Adrenal gland (tissue), 19 donors: ENCODE results near the gene EFS. TPM values are rescaled to one million over a fixed set of nuclear protein-coding genes. Genes with fewer than 3 reads are reported as not detected.

Experiments
- DNase-seq, 7 donors: peaks; one replicate each; pipeline ENCODE4 v3.0.0-alpha.2; 2019 to 2020
- H3K27ac ChIP-seq, 5 donors: fragments of 200-600 bp; sonication (generic) in 4 of 5; 1 replicate in 3 of 5; 2 replicates in 2 of 5; pipeline versions ENCODE4 v1.5.1 to v1.8.0; 2016 to 2020; ENCODE audit warnings: mild to moderate bottlenecking in 1 of 5
- H3K27me3 ChIP-seq: fragments of 200-600 bp; 2 replicates; pipeline ENCODE4 v1.8.0; 2021
- H3K36me3 ChIP-seq, 2 donors: fragments of 200-600 bp; replicated peaks in 1 of 2; 1 replicate in 1 of 2; 2 replicates in 1 of 2; pipeline versions ENCODE4 v1.5.1 to v1.8.0; 2018 to 2022
- H3K4me1 ChIP-seq, 2 donors: fragments of 200-600 bp; replicated peaks in 1 of 2; 1 replicate in 1 of 2; 2 replicates in 1 of 2; pipeline versions ENCODE4 v1.5.1 to v1.8.0; 2018 to 2021
- H3K4me3 ChIP-seq, 4 donors: fragments of 200-600 bp; sonication (generic) in 3 of 4; one replicate each; pipeline ENCODE4 v1.5.1; 2016 to 2018
- H3K9me3 ChIP-seq, 3 donors: fragments of 200-600 bp; sonication (generic) in 1 of 3; replicated peaks in 1 of 3; 1 replicate in 2 of 3; 2 replicates in 1 of 3; pipeline versions ENCODE4 v1.5.1 to v1.8.0; 2016 to 2021
- CTCF ChIP-seq, 6 experiments: fragments of 450-650 bp in 4 of 6; fragments of 200-600 bp in 2 of 6; sonication (generic) in 1 of 6; IDR thresholded peaks; 1 replicate in 5 of 6; 2 replicates in 1 of 6; pipeline versions ENCODE4 v1.5.1 to v1.8.0; 2016 to 2021; ENCODE audit warnings: antibody characterized with exemption in 6 of 6, mild to moderate bottlenecking in 2 of 6, moderate library complexity in 1 of 6
- POLR2A ChIP-seq, 2 donors: fragments of 450-650 bp; IDR thresholded peaks; one replicate each; pipeline ENCODE4 v1.6.1; 2017; ENCODE audit warnings: antibody characterized with exemption in 2 of 2, mild to moderate bottlenecking in 2 of 2, moderate library complexity in 1 of 2
- WGBS, 4 donors: extraction: QIAGEN DNeasy Blood & Tissue Kit in 2 of 4; methylation state at CpG; one replicate each; pipeline versions ENCODE4 v1.1.5 to v1.1.7; 2013 to 2017; 5-methylcytosine and 5-hydroxymethylcytosine counted together
- intact Hi-C, 2 donors: fragments of 100-400 bp; cut with DNase I; formaldehyde crosslinking; loops; one replicate each; pipeline versions ENCODE4 v1.14.1 to v1.15.0; 2022 to 2023
- long read RNA-seq, 10 donors: library from polyadenylated mRNA in 3 of 10; unstranded in 2 of 10; stranded (forward) in 1 of 10; transcript quantifications; one replicate each; pipeline ENCODE4 v2.0.0 and lab custom pipeline, GENCODE V29; 2021 to 2026
- polyA plus RNA-seq, 3 donors: library from polyadenylated mRNA; stranded (reverse); fragments of 200-250 nt in 2 of 3; fragments of 350-450 nt in 1 of 3; fragmentation: Illumina TruSeq in 1 of 3; extraction: RNeasy Lipid Tissue Mini Kit (QIAGEN cat#74804) in 1 of 3; gene quantifications; one replicate each; pipeline ENCODE4 v1.2.3, GENCODE V29; 2013 to 2014
- total RNA-seq, 9 donors: library from RNA; depleted of rRNA in 4 of 9; stranded (reverse); fragments of >200 nt in 4 of 9; fragments of 120-200 nt in 1 of 9; fragmentation: NEBNext Ultra II Directional in 1 of 9; extraction: Animal tissue kit (Norgen Biotek cat#: 25700) in 1 of 9; gene quantifications; one replicate each; pipeline versions ENCODE4 v1.1.0 to v1.2.4, GENCODE V29; 2013 to 2023
- donor health status: healthy with polysubstance abuse.
- donor health status: Bipolar disorder and iron deficiency.
- donor health status: DM: yes; HTN: yes; CAD: no.
- donor health status: DM: no; HTN: no; CAD: no.
- donor health status: DM: no; HTN: no; CAD: no.
- donor health status: DM: yes; HTN: yes; CAD: no.

Gene EFS
- total RNA-seq, result 10 to 100 TPM in 1 of 9 donors, 1 to 10 TPM in 8; 2.1 to 12.9 (median 3.2) TPM
- polyA plus RNA-seq, result 10 to 100 TPM in 2 of 3 donors, 1 to 10 TPM in 1; 3.7 to 49.4 (median 11.1) TPM
- long read RNA-seq, donor 1, result 0 reads
- long read RNA-seq, donor 2, result 0 reads
- long read RNA-seq, donor 3, result 0 reads
- long read RNA-seq, donor 4, result 0 reads
- long read RNA-seq, donor 5, partial matches to known transcripts, result 0 of 5 reads
- long read RNA-seq, donor 5, other reads (novel, unspliced or antisense), result 1 of 5 reads
- long read RNA-seq, donor 6, partial matches to known transcripts, result 1 of 2 reads
- long read RNA-seq, donor 6, other reads (novel, unspliced or antisense), result 1 of 2 reads
- long read RNA-seq, donor 7, partial matches to known transcripts, result 0 of 1 reads
- long read RNA-seq, donor 7, other reads (novel, unspliced or antisense), result 0 of 1 reads
- long read RNA-seq, donor 8, result 0 reads
- long read RNA-seq, donor 9, result 0 reads
- long read RNA-seq, donor 10, result 0 reads

DNA sequence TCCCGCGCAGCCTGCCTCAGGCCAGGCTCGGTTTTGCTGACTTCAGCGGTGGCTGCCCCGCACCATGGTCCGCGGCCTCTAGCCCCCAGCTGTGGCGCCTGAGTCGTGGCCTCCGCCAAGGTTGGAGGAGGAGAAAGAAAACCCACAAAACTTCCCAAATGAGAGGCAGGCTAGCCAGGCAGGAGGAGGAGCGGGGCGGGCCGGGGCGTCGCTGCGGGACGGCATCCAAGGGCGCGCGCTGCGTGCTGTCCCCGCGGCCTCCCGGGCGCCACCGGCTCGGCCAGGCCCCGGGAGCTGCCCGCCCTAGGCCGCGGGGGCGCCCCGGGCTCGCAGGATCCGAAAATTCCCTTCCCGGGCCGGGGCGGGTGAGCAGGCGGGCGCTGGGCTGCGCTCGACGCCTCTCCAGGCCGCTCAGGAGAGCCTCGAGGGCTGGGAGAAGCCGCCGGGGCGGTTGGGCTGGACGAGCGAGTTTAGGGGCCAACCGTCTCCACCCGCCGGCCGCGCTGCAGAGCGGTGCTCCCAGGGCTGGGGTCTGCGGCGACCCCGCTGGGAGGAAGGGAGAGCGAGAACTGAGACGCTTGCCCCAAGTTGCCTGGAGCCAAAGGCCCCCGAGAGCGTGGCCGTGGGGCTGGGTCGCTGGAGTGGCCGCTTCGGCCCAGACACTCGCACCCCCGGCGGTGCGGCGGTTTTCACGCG lies at the start of gene EFS:
Gene EFS (minus strand): TSS at position 137 of the 696 bp plus-strand sequence. CDS start 147 bp downstream, outside the sequence.
- DNase-seq, result no peak
- Histone ChIP-seq H3K4me3 (peak within 1 kb of the TSS in 1 of 4 donors; percentile 49), H3K36me3 (no peaks in the 10 kb centered on the region), H3K27ac (peak within 1 kb of the TSS in 3 of 5 donors; percentile 59 to 85 (median 83)), H3K9me3 (no peaks in the 10 kb centered on the region), H3K4me1 (peaks cover 0 to 4% of the 10 kb centered on the region in 2 donors), H3K27me3 (peaks cover 12% of the 10 kb centered on the region)
- TF ChIP-seq POLR2A (IDR thresholded peaks at IDR 0.05), result no peak
- TF ChIP-seq CTCF (IDR thresholded peaks at IDR 0.05), result no peak
- intact Hi-C loops, result no loop called here
- WGBS, 4 donors, result 2 to 6% (median 5%) methylated on average over 24 to 74 of the region's 74 CpGs

- WGBS, 4 donors, result 56 to 79% (median 63%) methylated on average over 3 of the region's 3 CpGs
These were observed 49.3 kb upstream of the EFS start for GRCh38 chr14:23414254-23414653.

DNA sequence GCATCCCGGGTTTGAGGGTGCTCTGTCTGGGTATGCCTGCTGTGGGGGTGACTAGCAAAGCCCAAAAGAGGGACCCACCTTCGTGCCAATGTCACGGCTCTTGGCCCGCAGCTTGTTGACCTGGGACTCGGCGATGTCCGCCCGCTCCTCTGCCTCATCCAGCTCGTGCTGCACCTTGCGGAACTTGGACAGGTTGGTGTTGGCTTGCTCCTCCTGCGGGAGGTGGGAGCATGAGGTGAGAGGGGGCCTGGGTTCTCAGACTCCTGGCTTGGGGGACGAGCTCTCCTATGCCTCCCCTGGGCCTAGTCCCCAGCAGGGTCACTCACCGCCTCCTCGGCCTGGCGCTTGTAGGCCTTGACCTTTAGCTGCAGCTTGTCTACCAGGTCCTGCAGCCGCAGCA lies 48.7 kb upstream of the EFS start:
- intact Hi-C loops, result no loop called here
- 77 to 95% (median 79%) methylated on average over 11 to 16 of the region's 16 CpGs for WGBS, 4 donors
- Histone ChIP-seq H3K27me3 (no peaks in the 10 kb centered on the region), H3K4me1 (no peaks in the 10 kb centered on the region), H3K36me3 (no peaks in the 10 kb centered on the region), H3K9me3 (no peaks in the 10 kb centered on the region), H3K4me3 (no peak overlapping the region), H3K27ac (no peak overlapping the region)
- no peak for DNase-seq
- TF ChIP-seq POLR2A (IDR thresholded peaks at IDR 0.05) (no peak), CTCF (IDR thresholded peaks at IDR 0.05) (no peak)

More at GRCh38 chr14:23414254-23414653, 49.3 kb upstream of the EFS start:
- Histone ChIP-seq H3K4me1 (no peaks in the 10 kb centered on the region), H3K27me3 (no peaks in the 10 kb centered on the region), H3K36me3 (no peaks in the 10 kb centered on the region), H3K4me3 (no peak overlapping the region), H3K27ac (no peak overlapping the region), H3K9me3 (no peaks in the 10 kb centered on the region)
- TF ChIP-seq POLR2A (IDR thresholded peaks at IDR 0.05) (no peak), CTCF (IDR thresholded peaks at IDR 0.05) (no peak)
- intact Hi-C loops, result no loop called here
- DNase-seq, result no peak
